Osteocyte (in vitro differentiated cells): ENCODE results near the gene TOM1. TPM values are rescaled to one million over a fixed set of nuclear protein-coding genes. Genes with fewer than 3 reads are reported as not detected.
A peak's percentile ranks its signal among the peaks of the same experiment; 100 is the strongest.

Experiments used
- DNase-seq: peaks from one replicate; pipeline ENCODE4 v3.0.0; 2021; ENCODE audit warnings: mixed read lengths; ENCODE audit not compliant: unreplicated experiment; ENCODE audit errors: extremely low spot score
- H3K27ac Mint-ChIP-seq: one replicate; pipeline ENCODE4 v1.8.0; 2021; ENCODE audit warnings: mild to moderate bottlenecking, mixed read lengths; ENCODE audit not compliant: unreplicated experiment
- H3K27me3 Mint-ChIP-seq: one replicate; pipeline ENCODE4 v1.8.0; 2021; ENCODE audit warnings: mixed read lengths; ENCODE audit not compliant: unreplicated experiment
- H3K36me3 Mint-ChIP-seq: one replicate; pipeline ENCODE4 v1.8.0; 2021; ENCODE audit warnings: mixed read lengths; ENCODE audit not compliant: unreplicated experiment
- H3K4me1 Mint-ChIP-seq: one replicate; pipeline ENCODE4 v1.8.0; 2021; ENCODE audit warnings: mixed read lengths; ENCODE audit not compliant: unreplicated experiment
- H3K4me3 Mint-ChIP-seq: one replicate; pipeline ENCODE4 v1.8.0; 2021; ENCODE audit warnings: mild to moderate bottlenecking, moderate library complexity, mixed read lengths; ENCODE audit not compliant: unreplicated experiment
- H3K9me3 Mint-ChIP-seq: one replicate; pipeline ENCODE4 v1.8.0; 2021; ENCODE audit warnings: mixed read lengths; ENCODE audit not compliant: unreplicated experiment
- total RNA-seq: library from RNA; stranded (reverse); gene quantifications from 2 replicates; pipeline ENCODE4 v1.2.1, GENCODE V29; 2021
- TF ChIP-seq, protein P1 (sequence below): fragments of 200-600 bp; sonication (generic); IDR thresholded peaks from 2 replicates; pipeline ENCODE4 v1.5.0; 2021; ENCODE audit warnings: antibody characterized with exemption, mild to moderate bottlenecking, moderate library complexity

TOM1 gene
- total RNA-seq, 1 donor from 2014 or later = 55.5 TPM

DNA sequence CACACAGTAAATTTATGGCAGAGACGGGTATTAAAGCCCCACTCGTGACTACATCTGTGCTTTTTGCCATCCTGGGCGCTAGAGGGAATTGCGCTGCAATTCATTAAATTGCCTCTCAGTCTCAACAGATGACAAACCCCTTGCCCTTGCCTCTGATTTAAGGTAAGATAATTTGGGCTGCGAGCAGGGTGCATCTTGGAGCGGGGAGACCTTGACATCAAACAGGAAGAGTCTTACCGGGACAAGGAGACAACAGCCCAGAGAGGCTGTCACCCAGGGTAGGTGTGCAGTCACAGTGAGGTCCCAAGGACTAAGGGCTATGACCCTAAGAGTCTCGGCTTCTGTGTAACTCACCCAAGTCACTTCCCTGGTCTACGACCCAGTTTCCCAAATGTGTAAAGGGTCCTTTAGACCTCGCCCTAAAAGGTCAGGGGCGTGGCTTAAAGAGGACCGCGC lies 449 bp upstream of the TOM1 start:
- peak overlapping the region; percentile 92 for H3K27ac Mint-ChIP-seq
- H3K9me3 Mint-ChIP-seq = no peaks in the 10 kb centered on the region
- H3K36me3 Mint-ChIP-seq = peaks cover 2% of the 10 kb centered on the region
- H3K27me3 Mint-ChIP-seq = no peaks in the 10 kb centered on the region
- TF ChIP-seq, protein P1, sequence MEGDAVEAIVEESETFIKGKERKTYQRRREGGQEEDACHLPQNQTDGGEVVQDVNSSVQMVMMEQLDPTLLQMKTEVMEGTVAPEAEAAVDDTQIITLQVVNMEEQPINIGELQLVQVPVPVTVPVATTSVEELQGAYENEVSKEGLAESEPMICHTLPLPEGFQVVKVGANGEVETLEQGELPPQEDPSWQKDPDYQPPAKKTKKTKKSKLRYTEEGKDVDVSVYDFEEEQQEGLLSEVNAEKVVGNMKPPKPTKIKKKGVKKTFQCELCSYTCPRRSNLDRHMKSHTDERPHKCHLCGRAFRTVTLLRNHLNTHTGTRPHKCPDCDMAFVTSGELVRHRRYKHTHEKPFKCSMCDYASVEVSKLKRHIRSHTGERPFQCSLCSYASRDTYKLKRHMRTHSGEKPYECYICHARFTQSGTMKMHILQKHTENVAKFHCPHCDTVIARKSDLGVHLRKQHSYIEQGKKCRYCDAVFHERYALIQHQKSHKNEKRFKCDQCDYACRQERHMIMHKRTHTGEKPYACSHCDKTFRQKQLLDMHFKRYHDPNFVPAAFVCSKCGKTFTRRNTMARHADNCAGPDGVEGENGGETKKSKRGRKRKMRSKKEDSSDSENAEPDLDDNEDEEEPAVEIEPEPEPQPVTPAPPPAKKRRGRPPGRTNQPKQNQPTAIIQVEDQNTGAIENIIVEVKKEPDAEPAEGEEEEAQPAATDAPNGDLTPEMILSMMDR = no peak
- no peak for DNase-seq
- H3K4me1 Mint-ChIP-seq = peaks cover 21% of the 10 kb centered on the region
- peak overlapping the region; percentile 87 for H3K4me3 Mint-ChIP-seq

GRCh38 chr22:35301372-35301874 lies 1.7 kb downstream of the TOM1 start:
- peak; percentile 57 for DNase-seq
- Mint-ChIP-seq H3K27me3 (no peaks in the 10 kb centered on the region), H3K9me3 (no peaks in the 10 kb centered on the region), H3K36me3 (peaks cover 5% of the 10 kb centered on the region), H3K4me1 (peaks cover 23% of the 10 kb centered on the region), H3K4me3 (peak overlapping the region; percentile 87), H3K27ac (peak overlapping the region; percentile 92)
- TF ChIP-seq, protein P1 = no peak

- Mint-ChIP-seq H3K4me3 (no peak overlapping the region), H3K9me3 (no peaks in the 10 kb centered on the region), H3K36me3 (peaks cover 2% of the 10 kb centered on the region), H3K4me1 (peaks cover 26% of the 10 kb centered on the region), H3K27me3 (no peaks in the 10 kb centered on the region), H3K27ac (no peak overlapping the region)
- peak; percentile 68 for DNase-seq
- TF ChIP-seq, protein P1 = no peak
Measured at GRCh38 chr22:35303029-35303624, 3.4 kb downstream of the TOM1 start.

DNA sequence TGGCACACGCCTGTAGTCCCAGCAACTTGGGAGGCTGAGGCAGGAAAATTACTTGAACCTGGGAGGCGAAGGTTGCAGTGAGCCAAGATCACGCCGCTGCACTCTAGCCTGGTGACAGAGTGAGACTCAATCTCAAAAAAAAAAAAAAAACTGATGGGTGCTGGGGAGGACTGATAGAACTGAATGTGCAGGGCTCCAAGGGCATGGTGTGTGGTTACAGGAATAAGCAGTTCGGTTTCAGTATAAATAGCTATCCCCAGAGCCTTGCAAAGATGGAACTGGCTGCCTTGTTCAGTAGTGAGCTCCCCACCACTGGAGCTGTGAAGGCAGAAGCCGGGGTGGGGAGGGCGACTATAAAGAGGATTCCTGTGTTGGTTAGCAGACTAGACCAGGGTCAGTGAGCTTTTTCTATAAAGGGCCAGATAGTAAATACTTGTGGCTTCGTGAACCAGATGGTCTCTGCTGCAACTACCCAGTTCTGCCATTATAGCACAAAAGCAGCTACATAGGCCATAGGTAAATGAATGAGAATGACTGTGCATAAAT lies 5.9 kb downstream of the TOM1 start:
- Mint-ChIP-seq H3K9me3 (no peaks in the 10 kb centered on the region), H3K27ac (no peak overlapping the region), H3K36me3 (peaks cover 9% of the 10 kb centered on the region), H3K27me3 (no peaks in the 10 kb centered on the region), H3K4me1 (peaks cover 24% of the 10 kb centered on the region), H3K4me3 (no peak overlapping the region)
- peak; percentile 25 for DNase-seq
- TF ChIP-seq, protein P1 = no peak

DNA sequence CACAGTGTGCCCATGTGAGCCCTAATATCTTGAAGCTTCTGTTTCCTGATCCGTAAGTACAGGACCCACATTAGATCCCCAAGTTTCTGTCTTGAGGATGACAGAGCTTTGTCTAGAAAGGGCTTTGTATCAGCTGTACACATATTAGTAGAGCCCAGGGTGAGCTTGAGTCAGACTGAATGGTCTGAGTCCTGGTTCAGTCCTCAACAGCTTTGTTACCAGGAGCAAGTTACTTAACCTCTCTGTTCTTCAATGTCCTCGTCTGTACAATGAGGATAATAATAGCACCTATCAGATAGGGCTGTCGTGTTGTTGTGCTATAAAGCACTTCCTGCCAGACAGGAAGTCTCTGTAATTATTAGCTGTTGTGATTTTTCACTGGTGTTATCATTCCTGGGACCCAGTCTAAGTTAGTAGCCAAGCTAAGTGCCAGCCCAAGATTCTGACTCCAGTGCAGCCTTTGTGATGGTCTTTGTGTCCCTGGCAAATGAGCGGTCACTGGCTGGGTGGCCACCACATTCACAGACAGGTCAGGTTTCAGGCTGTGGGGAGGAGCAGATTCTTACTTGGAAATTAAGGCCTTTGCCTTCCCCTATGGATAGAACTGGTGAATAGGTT lies 6.8 kb downstream of the TOM1 start:
- peaks cover 20% of the 10 kb centered on the region for H3K4me1 Mint-ChIP-seq
- H3K4me3 Mint-ChIP-seq = no peak overlapping the region
- TF ChIP-seq, protein P1 = no peak
- H3K9me3 Mint-ChIP-seq = no peaks in the 10 kb centered on the region
- DNase-seq = peak; percentile 10
- peak overlapping the region; percentile 23 for H3K27ac Mint-ChIP-seq
- H3K36me3 Mint-ChIP-seq = peaks cover 9% of the 10 kb centered on the region
- H3K27me3 Mint-ChIP-seq = no peaks in the 10 kb centered on the region
